AG09319 (cell line): Measurements from ENCODE around the gene KDM4C.
"Not testable (repeated sequence)": the region's sequence is repeated elsewhere in the genome, so short reads cannot be mapped to it uniquely, and the experiment has no call there.

Experiments
- DNase-seq: peaks from one replicate; pipeline ENCODE4 v3.0.0-alpha.2; 2010; ENCODE audit warnings: low read depth; ENCODE audit errors: extremely low read depth
- CTCF ChIP-seq: IDR thresholded peaks from 2 replicates; pipeline ENCODE4 v1.5.1; 2011; ENCODE audit warnings: low read depth, mild to moderate bottlenecking, inconsistent platforms, low read length, moderate library complexity

The KDM4C gene

DNA sequence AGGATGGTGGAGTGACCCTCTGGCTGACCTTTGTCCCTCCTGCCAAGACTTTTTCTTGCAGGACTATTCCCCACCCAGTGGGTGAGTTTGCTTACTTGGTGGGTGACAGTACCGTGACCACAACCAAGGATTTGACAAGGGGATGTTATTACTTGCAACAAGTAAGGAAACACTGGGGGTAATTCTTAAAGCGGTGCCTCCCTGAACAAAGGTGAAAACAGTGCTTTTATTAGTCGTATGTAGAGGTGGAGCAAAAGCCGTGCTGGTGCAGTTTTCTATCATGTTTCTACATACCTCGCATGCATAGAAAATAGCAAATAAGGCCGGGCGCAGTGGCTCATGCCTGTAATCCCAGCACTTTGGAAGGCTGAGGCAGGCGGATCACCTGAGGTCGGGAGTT lies 41.0 kb upstream of the KDM4C start:
- TF ChIP-seq CTCF: no peak
- DNase-seq: no peak

- no peak for DNase-seq
- no peak for TF ChIP-seq CTCF
Observed at GRCh38 chr9:6723881-6724420, 33.8 kb upstream of the KDM4C start.

DNA sequence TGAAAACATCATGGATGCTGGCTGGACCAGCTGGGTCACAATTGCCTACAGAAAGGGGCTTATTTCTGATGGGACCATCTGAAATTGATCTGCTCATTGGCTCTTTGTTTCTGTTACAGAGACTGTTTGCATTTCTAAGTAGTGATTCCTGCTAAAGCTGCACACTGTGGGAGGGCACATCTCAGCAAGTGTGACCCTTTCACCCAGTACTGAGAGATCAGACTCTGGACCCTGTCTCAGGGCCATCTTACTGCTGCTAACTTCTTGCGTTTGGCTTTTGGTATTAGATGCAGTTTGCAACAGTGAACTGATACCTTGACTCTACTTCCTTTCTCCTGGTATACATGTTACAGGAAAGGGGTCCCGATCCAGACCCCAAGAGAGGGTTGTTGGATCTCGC lies 24.5 kb upstream of the KDM4C start:
- no peak for TF ChIP-seq CTCF
- no peak for DNase-seq

GRCh38 chr9:6733831-6734230 lies 23.9 kb upstream of the KDM4C start:
- TF ChIP-seq CTCF: no peak
- DNase-seq: no peak

DNA sequence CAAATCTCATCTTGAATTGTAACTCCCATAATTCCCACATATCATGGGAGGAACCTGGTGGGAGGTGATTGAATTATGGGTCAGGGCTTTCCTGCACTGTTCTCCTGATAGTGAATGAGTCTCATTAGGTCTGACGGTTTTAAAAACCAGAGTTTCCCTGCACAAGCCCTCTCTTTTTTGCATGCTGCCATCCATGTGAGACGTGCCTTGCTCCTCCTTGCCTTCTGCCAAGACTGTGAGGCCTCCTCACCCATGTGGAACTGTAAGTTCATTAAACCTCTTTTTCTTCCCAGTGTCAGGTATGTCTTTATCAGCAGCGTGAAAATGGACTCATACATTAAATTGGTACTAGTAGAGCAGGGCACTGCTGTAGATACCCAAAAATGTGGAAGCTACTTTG lies 22.4 kb upstream of the KDM4C start:
- no peak for DNase-seq

GRCh38 chr9:6739218-6739617 lies 18.6 kb upstream of the KDM4C start:
- no peak for DNase-seq
- peak; percentile 26 for TF ChIP-seq CTCF

More for the DNA sequence above, 22.4 kb upstream of the KDM4C start:
- no peak for TF ChIP-seq CTCF

GRCh38 chr9:6748861-6749260 lies 8.9 kb upstream of the KDM4C start:
- not testable (repeated sequence) for DNase-seq

GRCh38 chr9:6754861-6755260 lies 2.9 kb upstream of the KDM4C start:
- not testable (repeated sequence) for DNase-seq

GRCh38 chr9:6757132-6757455 lies 679 bp upstream of the KDM4C start:
- no peak for TF ChIP-seq CTCF
- peak; percentile 44 for DNase-seq
